Stomach (tissue), 8 donors: Measurements from ENCODE around the gene BCL2. TPM values are rescaled to one million over a fixed set of nuclear protein-coding genes. Genes with fewer than 3 reads are reported as not detected.

Source experiments
- polyA plus RNA-seq, 3 donors: library from polyadenylated mRNA; stranded (reverse); fragments of 200-250 nt; gene quantifications; one replicate each; pipeline ENCODE4 v1.2.3, GENCODE V29; 2013
- small RNA-seq, 4 donors: library from RNA; depleted of rRNA; stranded (forward); fragments of <200 nt; gene quantifications; one replicate each; pipeline ENCODE3, GENCODE V24; 2016
- total RNA-seq, 5 donors: library from RNA; depleted of rRNA; stranded (reverse); fragments of >200 nt; gene quantifications; one replicate each; pipeline versions ENCODE4 v1.1.0 to v1.2.3, GENCODE V29; 2014 to 2016
- donor health status: healthy with polysubstance abuse.
- donor health status: Bipolar disorder and iron deficiency.
- donor health status: healthy.

BCL2 gene
- total and polyA plus RNA-seq, 8 donors = 1.5 to 53.9 (median 6.0) TPM

Small RNA genes lying within 50 kb of the gene (small RNA-seq; reads per million reads assigned to genes)
- 0 reads per million in 4 donors for gene AC022726.1

Other genes starting within 250 kb of the BCL2 start
- 100 to 1,000 TPM in 1 of 5 donors, 10 to 100 TPM in 2, 1 to 10 TPM in 2; 6.4 to 199 (median 23.3) TPM for gene KDSR, start 47.4 kb upstream of the BCL2 start, total RNA-seq
- 10 to 100 TPM in 1 of 3 donors, 1 to 10 TPM in 2; 8.2 to 13.3 (median 9.9) TPM for gene KDSR, start 47.4 kb upstream of the BCL2 start, polyA plus RNA-seq
- 100 to 1,000 TPM in 1 of 5 donors, 10 to 100 TPM in 4; 23.7 to 108 (median 46.7) TPM for gene VPS4B, start 102.7 kb upstream of the BCL2 start, total RNA-seq
- 10 to 100 TPM; 11.3 to 37.1 (median 18.6) TPM for gene VPS4B, start 102.7 kb upstream of the BCL2 start, polyA plus RNA-seq
- 1 to 10 TPM in 1 of 5 donors, under 1 TPM in 1, not detected in 3; 0.72 to 3.9 TPM for gene SERPINB5, start 157.2 kb upstream of the BCL2 start, total RNA-seq
- gene SERPINB5, start 157.2 kb upstream of the BCL2 start, polyA plus RNA-seq = 10 to 100 TPM in 1 of 3 donors, not detected in 2; 27.1 TPM
- gene SERPINB12, start 222.6 kb upstream of the BCL2 start, total RNA-seq = not detected
- not detected for gene SERPINB12, start 222.6 kb upstream of the BCL2 start, polyA plus RNA-seq